ENCODE measurements around the gene TRAPPC12.
"Not testable (repeated sequence)": the region's sequence is repeated elsewhere in the genome, so short reads cannot be mapped to it uniquely, and the experiment has no call there.

The TRAPPC12 gene

DNA sequence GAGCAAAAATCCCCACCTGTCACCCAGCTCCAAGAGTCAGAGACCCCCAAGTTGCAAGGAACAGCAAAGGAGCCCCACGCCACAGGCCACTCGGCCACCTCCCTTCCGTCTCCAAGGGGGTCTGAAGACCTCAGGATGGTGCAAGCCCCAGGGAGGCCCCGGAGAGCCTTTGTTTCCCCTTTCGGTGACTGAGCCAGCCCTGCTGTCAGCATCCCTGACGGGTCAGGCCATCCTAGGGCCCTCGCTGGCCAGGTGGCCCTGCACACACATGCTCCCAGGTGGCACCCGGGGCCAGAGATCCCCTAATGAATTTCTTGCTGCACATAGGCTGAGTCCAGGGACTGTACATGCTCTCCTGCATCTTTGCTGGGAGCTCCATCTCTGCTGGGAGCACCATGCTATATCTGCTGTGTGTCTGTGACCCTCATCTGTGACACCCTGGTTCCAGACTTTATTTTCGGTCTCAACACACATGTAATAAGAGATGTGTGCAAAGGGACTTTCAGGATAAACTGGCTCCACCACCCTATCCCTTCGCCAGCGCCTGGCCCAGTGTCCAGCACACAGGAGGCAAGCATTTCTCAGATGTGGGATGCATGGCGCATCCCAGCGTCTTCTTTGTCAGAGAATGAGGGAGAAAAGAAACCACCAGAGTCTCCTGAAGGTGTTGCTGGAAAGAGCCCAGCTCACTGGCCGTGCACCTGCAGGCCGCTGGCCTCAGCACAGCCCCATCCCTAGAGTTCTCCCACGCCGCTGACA is 112.4 kb downstream of the TRAPPC12 start:
- CTCF ChIA-PET = interaction anchor here (1.7 kb wide), 1 partner anchor 68 kb away, joined by 6 read pairs; no protein-coding TSS in a partner anchor
- H3K4me3 ChIP-seq (ENCODE audit: low read depth, low read length) = no peak overlapping the region
- TF ChIP-seq, protein P1, sequence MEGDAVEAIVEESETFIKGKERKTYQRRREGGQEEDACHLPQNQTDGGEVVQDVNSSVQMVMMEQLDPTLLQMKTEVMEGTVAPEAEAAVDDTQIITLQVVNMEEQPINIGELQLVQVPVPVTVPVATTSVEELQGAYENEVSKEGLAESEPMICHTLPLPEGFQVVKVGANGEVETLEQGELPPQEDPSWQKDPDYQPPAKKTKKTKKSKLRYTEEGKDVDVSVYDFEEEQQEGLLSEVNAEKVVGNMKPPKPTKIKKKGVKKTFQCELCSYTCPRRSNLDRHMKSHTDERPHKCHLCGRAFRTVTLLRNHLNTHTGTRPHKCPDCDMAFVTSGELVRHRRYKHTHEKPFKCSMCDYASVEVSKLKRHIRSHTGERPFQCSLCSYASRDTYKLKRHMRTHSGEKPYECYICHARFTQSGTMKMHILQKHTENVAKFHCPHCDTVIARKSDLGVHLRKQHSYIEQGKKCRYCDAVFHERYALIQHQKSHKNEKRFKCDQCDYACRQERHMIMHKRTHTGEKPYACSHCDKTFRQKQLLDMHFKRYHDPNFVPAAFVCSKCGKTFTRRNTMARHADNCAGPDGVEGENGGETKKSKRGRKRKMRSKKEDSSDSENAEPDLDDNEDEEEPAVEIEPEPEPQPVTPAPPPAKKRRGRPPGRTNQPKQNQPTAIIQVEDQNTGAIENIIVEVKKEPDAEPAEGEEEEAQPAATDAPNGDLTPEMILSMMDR (IDR thresholded peaks at IDR 0.05; ENCODE audit: insufficient read depth, low read length, missing control alignments) = no peak
- POLR2A ChIA-PET = interaction anchor here (1.0 kb wide), 1 partner anchor 27 kb away, joined by 3 read pairs; no protein-coding TSS in a partner anchor
- DNase-seq (ENCODE audit: low read depth, low spot score) = no peak

DNA sequence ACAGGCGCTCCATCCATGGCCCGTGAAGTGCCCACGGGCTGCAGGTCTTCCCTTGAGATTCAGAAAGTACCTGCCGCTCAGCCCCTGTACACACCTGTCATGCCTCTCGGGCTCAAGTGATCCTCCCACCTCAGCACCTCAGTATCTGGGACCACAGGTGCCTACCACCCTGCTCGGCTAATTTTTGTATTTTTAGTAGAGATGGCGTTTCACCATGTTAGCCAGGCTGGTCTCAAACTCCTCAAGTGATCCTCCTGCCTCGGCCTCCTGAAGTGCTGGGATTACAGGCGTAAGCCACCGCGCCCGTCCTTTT is 112.9 kb downstream of the TRAPPC12 start:
- CTCF ChIA-PET = interaction anchor here (1.7 kb wide), 1 partner anchor 69 kb away, joined by 6 read pairs; no protein-coding TSS in a partner anchor
- DNase-seq (ENCODE audit: low read depth, low spot score); H3K4me3 ChIP-seq (ENCODE audit: low read depth, low read length); POLR2A ChIA-PET: not testable (repeated sequence)

DNA sequence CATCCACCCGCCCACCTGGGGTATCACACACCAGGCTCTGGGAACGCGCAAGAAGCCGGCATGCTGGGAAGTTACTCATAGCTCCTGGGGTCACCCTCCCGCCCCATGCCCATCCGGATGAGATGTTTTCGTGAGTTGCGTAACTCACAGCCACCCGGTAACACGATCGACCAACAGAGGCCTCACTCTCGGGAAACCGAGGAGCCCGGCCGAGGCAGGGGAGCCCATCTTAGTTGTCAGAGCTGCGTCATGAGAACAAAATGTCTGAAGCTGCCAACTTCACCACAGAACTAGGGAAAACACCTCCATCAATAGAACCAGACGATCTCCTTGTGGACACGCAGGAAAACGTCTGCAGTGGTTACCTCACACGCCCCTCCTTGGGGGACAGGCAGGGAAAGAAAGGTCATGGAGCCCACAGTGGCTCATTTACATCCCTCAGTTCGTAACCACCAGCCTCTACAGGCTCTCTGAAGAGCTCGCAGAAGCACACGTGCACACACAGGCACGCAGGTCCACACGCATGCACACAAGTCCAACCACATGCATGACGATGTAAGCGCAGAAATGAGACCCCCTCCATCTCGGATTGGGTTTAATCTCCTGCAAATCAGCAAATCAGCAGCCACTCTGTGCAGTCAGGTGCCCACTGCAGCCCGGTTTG is 113.6 kb downstream of the TRAPPC12 start:
- H3K4me3 ChIP-seq (ENCODE audit: low read depth, low read length) = no peak overlapping the region
- ChIA-PET POLR2A (no interaction called here), CTCF (interaction anchor here (1.2 to 1.6 kb wide), 3 partner anchors 23 to 69 kb away, joined by 3 to 5 read pairs (median 3); no protein-coding TSS in a partner anchor)
- TF ChIP-seq, protein P1 (IDR thresholded peaks at IDR 0.05; ENCODE audit: insufficient read depth, low read length, missing control alignments) = no peak
- no peak for DNase-seq (ENCODE audit: low read depth, low spot score)

DNA sequence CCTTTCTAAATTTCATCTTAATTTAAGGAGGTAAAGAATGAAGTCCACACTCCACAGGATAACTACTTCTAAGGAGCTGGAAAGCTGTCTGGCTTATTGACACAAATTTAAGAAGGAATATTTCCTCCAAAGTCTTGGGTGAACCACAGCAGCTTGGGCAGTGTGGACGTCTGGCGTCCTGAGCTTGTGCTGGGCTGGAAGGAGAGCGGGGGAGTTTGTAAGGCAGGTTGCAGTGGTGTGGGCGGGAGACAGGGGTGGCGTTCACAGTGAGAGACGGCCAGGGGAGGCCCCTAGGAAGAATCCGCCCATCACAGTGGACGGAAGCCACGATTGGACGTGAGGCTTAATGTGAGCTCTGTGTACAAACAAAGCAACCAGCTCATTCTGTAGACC is 114.1 kb downstream of the TRAPPC12 start:
- H3K4me3 ChIP-seq (ENCODE audit: low read depth, low read length) = no peak overlapping the region
- TF ChIP-seq, protein P1 (IDR thresholded peaks at IDR 0.05; ENCODE audit: insufficient read depth, low read length, missing control alignments) = no peak
- no peak for DNase-seq (ENCODE audit: low read depth, low spot score)
- ChIA-PET CTCF (interaction anchor here (0.7 to 1.6 kb wide), 4 partner anchors 22 to 69 kb away, joined by 3 to 5 read pairs (median 3); no protein-coding TSS in a partner anchor), POLR2A (no interaction called here)

DNA sequence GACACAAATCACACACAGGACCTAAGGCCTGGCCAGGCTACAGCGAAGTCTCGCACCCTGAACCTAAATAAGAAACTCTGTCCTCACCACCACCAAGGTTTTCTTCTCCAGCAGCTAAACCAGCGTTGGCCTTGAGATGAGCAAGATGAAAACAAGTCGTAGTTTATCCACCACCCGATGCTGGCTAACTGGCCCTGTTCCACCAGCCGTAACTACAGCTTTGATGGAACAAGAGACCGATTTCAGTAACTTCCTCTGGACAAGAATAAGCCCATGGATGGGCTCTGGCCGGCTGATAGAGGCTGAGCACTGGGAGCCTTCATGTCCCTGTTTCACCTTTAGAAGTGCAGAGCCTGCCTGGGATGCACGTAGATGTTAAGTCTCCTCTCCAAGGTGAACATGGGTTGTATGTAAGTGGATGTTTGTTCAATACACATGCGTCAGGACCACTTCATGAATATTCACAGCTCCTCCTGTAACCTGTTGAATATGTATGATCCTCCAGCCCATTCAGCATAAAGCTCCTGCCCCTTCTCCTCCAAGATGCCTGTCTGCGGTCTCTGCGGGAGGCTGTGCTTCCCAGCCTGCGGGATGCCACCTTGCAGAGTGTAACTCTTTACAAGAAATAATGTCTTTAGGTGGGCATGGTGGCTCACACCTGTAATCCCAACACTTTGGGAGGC is 115.6 kb downstream of the TRAPPC12 start:
- CTCF ChIA-PET = no interaction called here
- POLR2A ChIA-PET = no interaction called here
- TF ChIP-seq, protein P1 (IDR thresholded peaks at IDR 0.05; ENCODE audit: insufficient read depth, low read length, missing control alignments) = no peak
- no peak overlapping the region for H3K4me3 ChIP-seq (ENCODE audit: low read depth, low read length)
- no peak for DNase-seq (ENCODE audit: low read depth, low spot score)

DNA sequence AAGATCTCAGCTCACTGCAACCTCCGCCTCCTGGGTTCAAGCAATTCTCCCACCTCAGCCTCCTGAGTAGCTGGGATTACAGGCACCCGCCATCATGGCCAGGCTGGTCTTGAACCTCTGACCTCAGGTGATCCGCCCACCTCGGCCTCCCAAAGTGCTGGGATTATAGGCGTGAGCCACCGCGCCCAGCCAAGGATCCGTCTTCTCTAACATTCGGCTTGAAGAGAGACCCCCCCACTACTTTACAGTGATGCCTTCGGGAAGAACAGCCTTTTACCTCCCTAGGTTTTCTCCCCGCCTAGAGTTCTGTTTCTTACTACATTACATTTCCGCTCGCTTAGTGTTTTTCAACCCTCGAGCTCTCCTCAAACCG is 117.2 kb downstream of the TRAPPC12 start:
- POLR2A ChIA-PET; CTCF ChIA-PET; DNase-seq (ENCODE audit: low read depth, low spot score); H3K4me3 ChIP-seq (ENCODE audit: low read depth, low read length): not testable (repeated sequence)

DNA sequence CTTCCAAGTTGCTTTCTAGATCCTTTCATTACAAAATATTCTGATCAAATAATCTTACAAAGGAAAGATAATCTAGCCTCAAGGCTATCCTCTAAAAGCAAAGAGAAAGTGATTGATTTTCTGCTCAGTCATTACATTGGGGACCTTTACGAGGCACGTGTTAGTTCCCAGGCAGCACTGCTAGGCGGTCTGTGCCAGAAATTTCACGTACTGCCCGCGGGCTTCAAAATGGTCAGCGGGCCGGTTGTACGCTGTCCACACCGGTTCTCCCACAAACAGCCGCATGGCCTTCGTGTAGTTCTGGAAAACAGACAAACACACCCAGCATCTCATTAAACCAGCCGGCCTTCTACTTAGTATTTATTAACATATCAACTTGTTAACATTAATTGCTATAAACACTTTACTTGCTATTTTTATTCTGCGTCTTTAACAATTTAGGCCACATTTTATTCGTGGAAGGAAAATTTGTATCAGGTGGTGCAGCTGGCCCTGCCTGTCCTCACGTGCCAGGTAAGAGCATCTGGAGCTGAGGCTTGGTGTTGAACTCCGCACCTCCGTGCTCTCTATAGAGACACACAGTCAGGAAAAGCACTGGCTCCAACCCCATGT is 119.4 kb downstream of the TRAPPC12 start:
- DNase-seq (ENCODE audit: low read depth, low spot score) = no peak
- ChIA-PET CTCF (no interaction called here), POLR2A (no interaction called here)
- no peak overlapping the region for H3K4me3 ChIP-seq (ENCODE audit: low read depth, low read length)
- TF ChIP-seq, protein P1 (IDR thresholded peaks at IDR 0.05; ENCODE audit: insufficient read depth, low read length, missing control alignments) = no peak
